Measurements from ENCODE around the gene LPCAT1.

Gene LPCAT1

DNA sequence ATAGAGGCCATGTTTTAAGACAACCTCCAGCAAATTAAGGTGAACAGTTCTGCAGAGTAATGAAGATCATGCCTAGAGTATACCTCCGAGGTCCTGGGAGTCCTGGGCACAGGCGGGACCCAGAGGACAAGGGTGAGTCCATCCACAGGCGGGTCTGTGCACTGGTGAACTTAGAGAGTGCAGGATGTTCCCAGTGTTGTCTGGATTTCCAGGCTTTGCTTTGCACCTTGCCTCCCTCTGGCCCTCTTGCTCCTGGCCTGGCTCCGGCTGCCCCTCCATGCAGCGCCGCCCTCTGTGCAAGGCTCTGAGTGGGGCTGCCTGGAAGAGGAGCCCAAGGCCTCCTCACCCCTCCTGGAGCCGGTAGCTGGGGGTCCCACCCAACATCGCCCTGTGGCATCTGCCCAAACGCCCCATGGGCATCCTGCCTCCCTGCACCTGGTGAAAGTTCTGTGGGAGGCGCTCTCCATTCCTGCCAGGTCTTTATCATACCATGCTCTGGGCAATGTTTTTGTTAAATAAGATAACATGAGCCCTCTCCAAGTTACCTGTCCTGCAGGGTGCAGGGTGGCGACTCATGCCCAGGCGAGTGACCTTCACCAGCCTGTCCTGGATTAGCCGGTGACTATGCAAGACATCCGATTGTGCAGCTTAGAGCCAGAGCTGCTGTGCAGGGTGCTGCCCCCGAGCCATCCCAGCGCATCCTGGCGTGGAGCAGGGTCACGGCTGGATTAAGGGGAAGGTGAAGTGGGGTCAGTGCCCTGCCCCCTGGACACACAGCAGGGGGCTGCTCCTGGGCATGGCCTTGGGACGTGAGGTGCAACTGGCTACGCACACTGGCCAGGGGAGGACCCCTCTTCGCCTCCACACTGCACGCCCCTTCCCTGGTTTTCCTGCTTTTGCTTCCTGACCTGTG, 41.3 kb upstream of the LPCAT1 start:
- peaks cover under 1% of the 10 kb centered on the region; the same call in 1 of the 2 replicates for H3K36me3 ChIP-seq (ENCODE audit: control insufficient read depth, low read length)
- no peaks in the 10 kb centered on the region; the same call in 1 of the 2 replicates for H3K9me3 ChIP-seq (ENCODE audit: control insufficient read depth, insufficient read depth, low read length)
- no peak overlapping the region for H3K4me2 ChIP-seq (ENCODE audit: low read length)
- no peaks in the 10 kb centered on the region for H4K20me1 ChIP-seq (ENCODE audit: control insufficient read depth, insufficient read depth, low read depth, low read length)
- no peaks in the 10 kb centered on the region for H3K79me2 ChIP-seq (ENCODE audit: control insufficient read depth, low read length)
- no peak overlapping the region for H3K27ac ChIP-seq (ENCODE audit: low read depth, low read length)
- H3K27me3 ChIP-seq (ENCODE audit: control insufficient read depth, low read length), result no peaks in the 10 kb centered on the region
- no peaks in the 10 kb centered on the region for H3K9me2 ChIP-seq (replicated peaks; ENCODE audit: control insufficient read depth, low read length)
- H3F3A ChIP-seq (ENCODE audit: control insufficient read depth, insufficient read depth), result peaks cover 6% of the 10 kb centered on the region; the same call in 1 of the 2 replicates
- no peak for TF ChIP-seq EZH2phosphoT487 (IDR thresholded peaks at IDR 0.05; ENCODE audit: borderline replicate concordance, low read length)
- TF ChIP-seq, protein P1, sequence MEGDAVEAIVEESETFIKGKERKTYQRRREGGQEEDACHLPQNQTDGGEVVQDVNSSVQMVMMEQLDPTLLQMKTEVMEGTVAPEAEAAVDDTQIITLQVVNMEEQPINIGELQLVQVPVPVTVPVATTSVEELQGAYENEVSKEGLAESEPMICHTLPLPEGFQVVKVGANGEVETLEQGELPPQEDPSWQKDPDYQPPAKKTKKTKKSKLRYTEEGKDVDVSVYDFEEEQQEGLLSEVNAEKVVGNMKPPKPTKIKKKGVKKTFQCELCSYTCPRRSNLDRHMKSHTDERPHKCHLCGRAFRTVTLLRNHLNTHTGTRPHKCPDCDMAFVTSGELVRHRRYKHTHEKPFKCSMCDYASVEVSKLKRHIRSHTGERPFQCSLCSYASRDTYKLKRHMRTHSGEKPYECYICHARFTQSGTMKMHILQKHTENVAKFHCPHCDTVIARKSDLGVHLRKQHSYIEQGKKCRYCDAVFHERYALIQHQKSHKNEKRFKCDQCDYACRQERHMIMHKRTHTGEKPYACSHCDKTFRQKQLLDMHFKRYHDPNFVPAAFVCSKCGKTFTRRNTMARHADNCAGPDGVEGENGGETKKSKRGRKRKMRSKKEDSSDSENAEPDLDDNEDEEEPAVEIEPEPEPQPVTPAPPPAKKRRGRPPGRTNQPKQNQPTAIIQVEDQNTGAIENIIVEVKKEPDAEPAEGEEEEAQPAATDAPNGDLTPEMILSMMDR (IDR thresholded peaks at IDR 0.05; ENCODE audit: low read depth, low read length, poor library complexity, severe bottlenecking), result no peak
- no peaks in the 10 kb centered on the region for H3K4me1 ChIP-seq (ENCODE audit: control insufficient read depth, low read length)
- H3K4me3 ChIP-seq (ENCODE audit: low read length), result no peak overlapping the region

DNA sequence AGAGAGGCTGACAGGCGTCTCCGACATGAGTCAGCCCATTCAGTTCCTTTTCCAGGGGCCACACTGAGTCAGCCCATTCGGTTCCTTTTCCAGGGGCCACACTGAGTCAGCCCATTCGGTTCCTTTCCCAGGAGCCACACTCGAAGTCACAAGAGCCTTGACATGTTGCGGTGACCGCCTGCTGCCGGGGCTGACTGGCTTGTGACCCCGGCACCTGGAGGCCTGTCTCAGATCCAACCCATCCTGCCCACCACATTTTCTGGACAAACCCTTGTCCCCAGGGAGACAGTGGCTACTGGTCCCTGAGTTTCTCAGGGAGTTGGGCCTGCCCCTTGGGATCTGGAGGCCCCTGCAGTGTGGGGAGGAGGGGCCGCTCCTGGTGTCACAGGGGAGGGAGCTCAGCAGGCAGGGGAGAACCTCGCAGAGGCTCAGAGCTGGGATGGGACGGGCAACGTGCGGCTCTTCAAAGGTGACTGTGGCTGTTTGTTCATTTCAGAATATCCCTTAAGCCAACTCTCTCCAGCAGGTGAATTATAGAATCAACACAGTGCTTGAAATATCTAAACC, 40.5 kb upstream of the LPCAT1 start:
- H3K79me2 ChIP-seq (ENCODE audit: control insufficient read depth, low read length), result no peaks in the 10 kb centered on the region
- H3K4me2 ChIP-seq (ENCODE audit: low read length), result no peak overlapping the region
- H4K20me1 ChIP-seq (ENCODE audit: control insufficient read depth, insufficient read depth, low read depth, low read length), result no peaks in the 10 kb centered on the region
- no peaks in the 10 kb centered on the region for H3K9me3 ChIP-seq (ENCODE audit: control insufficient read depth, insufficient read depth, low read length)
- no peak for TF ChIP-seq EZH2phosphoT487 (IDR thresholded peaks at IDR 0.05; ENCODE audit: borderline replicate concordance, low read length)
- TF ChIP-seq, protein P1 (IDR thresholded peaks at IDR 0.05; ENCODE audit: low read depth, low read length, poor library complexity, severe bottlenecking), result no peak
- no peaks in the 10 kb centered on the region for H3K4me1 ChIP-seq (ENCODE audit: control insufficient read depth, low read length)
- no peaks in the 10 kb centered on the region for H3K27me3 ChIP-seq (ENCODE audit: control insufficient read depth, low read length)
- H3K27ac ChIP-seq (ENCODE audit: low read depth, low read length), result no peak overlapping the region
- no peak overlapping the region for H3K4me3 ChIP-seq (ENCODE audit: low read length)
- peaks cover 6% of the 10 kb centered on the region; the same call in 1 of the 2 replicates for H3F3A ChIP-seq (ENCODE audit: control insufficient read depth, insufficient read depth)
- H3K36me3 ChIP-seq (ENCODE audit: control insufficient read depth, low read length), result no peaks in the 10 kb centered on the region
- no peaks in the 10 kb centered on the region for H3K9me2 ChIP-seq (replicated peaks; ENCODE audit: control insufficient read depth, low read length)

DNA sequence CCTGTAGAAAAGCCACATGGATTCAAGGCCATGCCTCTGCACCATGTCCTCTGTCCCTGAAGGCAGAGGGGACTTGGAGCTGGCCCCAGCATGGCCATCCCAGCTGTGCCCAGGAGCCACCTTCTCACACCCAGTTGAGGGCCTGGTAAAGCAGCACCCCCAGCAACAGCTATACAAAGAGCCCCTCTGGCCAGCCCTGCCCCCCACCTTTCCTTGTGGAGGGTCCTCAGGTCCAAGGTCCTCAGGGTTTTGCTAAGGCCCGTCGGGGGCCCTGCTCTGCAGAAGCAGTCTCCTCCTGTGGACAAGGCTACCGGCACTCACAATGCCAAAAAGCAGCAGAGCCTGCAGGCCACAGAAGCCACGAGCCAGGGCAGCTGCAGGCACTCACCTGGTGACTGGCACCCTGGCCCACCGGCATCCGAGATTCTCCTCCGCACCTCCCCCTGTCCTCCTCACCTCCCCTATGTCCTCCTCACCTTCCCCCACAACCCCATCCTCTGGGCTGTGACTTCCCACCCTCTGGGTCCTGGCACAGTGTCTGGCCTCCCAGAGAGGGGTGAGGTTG, 39.9 kb upstream of the LPCAT1 start:
- Histone ChIP-seq H3K4me2 (ENCODE audit: low read length) (no peak overlapping the region), H3K27ac (ENCODE audit: low read depth, low read length) (no peak overlapping the region), H3K27me3 (ENCODE audit: control insufficient read depth, low read length) (no peaks in the 10 kb centered on the region), H4K20me1 (ENCODE audit: control insufficient read depth, insufficient read depth, low read depth, low read length) (no peaks in the 10 kb centered on the region), H3K9me2 (replicated peaks; ENCODE audit: control insufficient read depth, low read length) (no peaks in the 10 kb centered on the region), H3K79me2 (ENCODE audit: control insufficient read depth, low read length) (no peaks in the 10 kb centered on the region), H3K9me3 (ENCODE audit: control insufficient read depth, insufficient read depth, low read length) (no peaks in the 10 kb centered on the region), H3K36me3 (ENCODE audit: control insufficient read depth, low read length) (no peaks in the 10 kb centered on the region), H3K4me1 (ENCODE audit: control insufficient read depth, low read length) (no peaks in the 10 kb centered on the region), H3F3A (ENCODE audit: control insufficient read depth, insufficient read depth) (peaks cover 6% of the 10 kb centered on the region; the same call in 1 of the 2 replicates), H3K4me3 (ENCODE audit: low read length) (no peak overlapping the region)
- TF ChIP-seq, protein P1 (IDR thresholded peaks at IDR 0.05; ENCODE audit: low read depth, low read length, poor library complexity, severe bottlenecking), result no peak
- no peak for TF ChIP-seq EZH2phosphoT487 (IDR thresholded peaks at IDR 0.05; ENCODE audit: borderline replicate concordance, low read length)
